H1 (cell line): ENCODE measurements around the gene SPRYD4. TPM values are rescaled to one million over a fixed set of nuclear protein-coding genes. Genes with fewer than 3 reads are reported as not detected.

Experiments used
- CTCF ChIA-PET: fragments of 300-600 bp; sonication (Branson Sonifier 250); formaldehyde crosslinking; loops from one replicate; lab custom pipeline; 2021; ENCODE audit not compliant: partially characterized antibody; lab: Charles Lee
- POLR2A ChIA-PET: fragments of 300-600 bp; sonication (Branson Sonifier 250); formaldehyde crosslinking; loops from one replicate; lab custom pipeline; 2021; ENCODE audit warnings: inconsistent platforms; ENCODE audit not compliant: partially characterized antibody; lab: Charles Lee
- DNase-seq, 2 experiments: peaks; one replicate each; pipeline versions ENCODE4 v3.0.0 to v3.0.0-alpha.2; 2010 to 2022; ENCODE audit warnings: low spot score in 2 of 2, low read depth in 1 of 2, mixed read lengths in 1 of 2
- FAIRE-seq: peaks from 2 replicates; lab custom pipeline; 2011; peaks lifted over from hg19 to GRCh38; lab: Jason Lieb, UNC
- H2AFZ ChIP-seq: 2 replicates; pipeline ENCODE4 v1.8.1; 2012; ENCODE audit warnings: low read length, inconsistent platforms
- H2AK5ac ChIP-seq: 2 replicates; pipeline ENCODE4 v1.6.1; 2013; ENCODE audit warnings: low read depth, low read length
- H2BK120ac ChIP-seq: replicated peaks from 2 replicates; pipeline ENCODE3; 2013; ENCODE audit warnings: low read depth, low read length, inconsistent platforms
- H2BK12ac ChIP-seq: 2 replicates; pipeline ENCODE4 v1.6.1; 2013; ENCODE audit warnings: low read depth, low read length
- H2BK15ac ChIP-seq: 2 replicates; pipeline ENCODE4 v1.6.1; 2013; ENCODE audit warnings: low read length
- H2BK20ac ChIP-seq: 2 replicates; pipeline ENCODE4 v1.6.1; 2013; ENCODE audit warnings: low read length
- H2BK5ac ChIP-seq: 2 replicates; pipeline ENCODE4 v1.6.1; 2013; ENCODE audit warnings: low read depth, low read length
- H3K14ac ChIP-seq: 2 replicates; pipeline ENCODE4 v1.6.1; 2013; ENCODE audit warnings: inconsistent platforms; ENCODE audit not compliant: insufficient read length
- H3K18ac ChIP-seq: 2 replicates; pipeline ENCODE4 v1.6.1; 2013; ENCODE audit warnings: low read length; ENCODE audit errors: extremely low read depth
- H3K23ac ChIP-seq: 2 replicates; pipeline ENCODE4 v1.6.1; 2013; ENCODE audit warnings: inconsistent platforms; ENCODE audit not compliant: insufficient read length
- H3K23me2 ChIP-seq: 2 replicates; pipeline ENCODE4 v1.6.1; 2013; ENCODE audit warnings: low read depth, low read length
- H3K27ac ChIP-seq: 2 replicates; pipeline ENCODE4 v1.6.1; 2011; ENCODE audit warnings: low read depth, low read length, inconsistent platforms
- H3K27me3 ChIP-seq, 4 experiments: replicated peaks in 1 of 4; 1 replicate in 1 of 4; 2 replicates in 3 of 4; pipeline versions ENCODE4 v1.6.1 to v1.8.1; 2011 to 2013; ENCODE audit warnings: low read length in 3 of 4, mild to moderate bottlenecking in 3 of 4, inconsistent platforms in 2 of 4, mixed read lengths in 2 of 4, moderate library complexity in 1 of 4; ENCODE audit not compliant: control insufficient read depth in 3 of 4, insufficient read depth in 3 of 4; ENCODE audit errors: extremely low read depth in 1 of 4
- H3K36me3 ChIP-seq, 4 experiments: 2 replicates each; pipeline versions ENCODE4 v1.6.1 to v1.8.1; 2011 to 2013; ENCODE audit warnings: mild to moderate bottlenecking in 4 of 4, low read length in 3 of 4, moderate library complexity in 2 of 4, control low read depth in 1 of 4, inconsistent platforms in 1 of 4; ENCODE audit not compliant: insufficient read depth in 4 of 4, control insufficient read depth in 2 of 4
- H3K4ac ChIP-seq: replicated peaks from 2 replicates; pipeline ENCODE3; 2013; ENCODE audit warnings: low read length, low read depth, mixed read lengths, inconsistent platforms; ENCODE audit not compliant: insufficient read length
- H3K4me1 ChIP-seq, 4 experiments: replicated peaks in 1 of 4; 1 replicate in 1 of 4; 2 replicates in 3 of 4; pipeline versions ENCODE4 v1.6.1 to v1.8.1; 2011 to 2013; ENCODE audit warnings: low read length in 3 of 4, inconsistent platforms in 2 of 4, mixed read lengths in 1 of 4; ENCODE audit not compliant: insufficient read depth in 4 of 4, control insufficient read depth in 3 of 4
- H3K4me2 ChIP-seq, 2 experiments: 2 replicates each; pipeline versions ENCODE4 v1.6.1 to v1.8.1; 2011 to 2013; ENCODE audit warnings: low read depth in 2 of 2, low read length in 2 of 2, control low read depth in 1 of 2, inconsistent platforms in 1 of 2, mild to moderate bottlenecking in 1 of 2; ENCODE audit not compliant: insufficient read depth in 1 of 2
- H3K4me3 ChIP-seq, 4 experiments: fragments of 200-600, 300-600 bp in 1 of 4; sonication (generic), shearing (Covaris generic), sonication (Bioruptor Twin) in 1 of 4; 2 replicates each; pipeline versions ENCODE4 v1.5.1 to v1.8.1; 2011 to 2016; ENCODE audit warnings: low read length in 4 of 4, low read depth in 3 of 4, control low read depth in 2 of 4, inconsistent platforms in 2 of 4, mild to moderate bottlenecking in 2 of 4, mixed read lengths in 1 of 4, moderate library complexity in 1 of 4; ENCODE audit not compliant: insufficient read depth in 2 of 4; ENCODE audit errors: extremely low read depth in 1 of 4
- H3K56ac ChIP-seq: replicated peaks from 2 replicates; pipeline ENCODE3; 2013; ENCODE audit warnings: low read depth, mild to moderate bottlenecking, mixed read lengths, low read length, inconsistent platforms; ENCODE audit not compliant: insufficient read length
- H3K79me1 ChIP-seq: 2 replicates; pipeline ENCODE4 v1.6.1; 2013; ENCODE audit warnings: low read depth, low read length, control low read depth
- H3K79me2 ChIP-seq, 2 experiments: 2 replicates each; pipeline versions ENCODE4 v1.6.1 to v1.8.1; 2012 to 2013; ENCODE audit warnings: low read length in 2 of 2, mild to moderate bottlenecking in 2 of 2, inconsistent platforms in 1 of 2; ENCODE audit not compliant: insufficient read depth in 2 of 2, control insufficient read depth in 1 of 2
- H3K9ac ChIP-seq, 4 experiments: replicated peaks in 1 of 4; 1 replicate in 1 of 4; 2 replicates in 3 of 4; pipeline versions ENCODE4 v1.6.1 to v1.8.1; 2011 to 2013; ENCODE audit warnings: low read depth in 3 of 4, low read length in 3 of 4, control low read depth in 2 of 4, mild to moderate bottlenecking in 2 of 4, moderate library complexity in 2 of 4, inconsistent platforms in 1 of 4; ENCODE audit errors: extremely low read depth in 1 of 4
- H3K9me3 ChIP-seq, 2 experiments: 2 replicates each; pipeline versions ENCODE4 v1.6.1 to v1.8.1; 2012 to 2013; ENCODE audit warnings: mild to moderate bottlenecking in 2 of 2, moderate library complexity in 2 of 2, control low read depth in 1 of 2, inconsistent platforms in 1 of 2, low read depth in 1 of 2, low read length in 1 of 2, mixed read lengths in 1 of 2; ENCODE audit not compliant: insufficient read depth in 2 of 2
- H4K20me1 ChIP-seq, 2 experiments: replicated peaks in 1 of 2; 2 replicates each; pipeline versions ENCODE3 to v1.8.1; 2011 to 2013; ENCODE audit warnings: inconsistent platforms in 2 of 2, low read length in 2 of 2, mild to moderate bottlenecking in 1 of 2; ENCODE audit not compliant: insufficient read depth in 2 of 2, control insufficient read depth in 1 of 2
- H4K5ac ChIP-seq: 2 replicates; pipeline ENCODE4 v1.6.1; 2013; ENCODE audit warnings: low read length, low read depth, mixed read lengths, inconsistent platforms; ENCODE audit not compliant: insufficient read length
- H4K8ac ChIP-seq: 2 replicates; pipeline ENCODE4 v1.8.0; 2013; ENCODE audit warnings: mild to moderate bottlenecking, moderate library complexity, low read length, inconsistent platforms; ENCODE audit not compliant: insufficient read depth; ENCODE audit errors: extremely low read depth
- H4K91ac ChIP-seq: replicated peaks from 2 replicates; pipeline ENCODE3; 2013; ENCODE audit warnings: low read length, mixed read lengths, inconsistent platforms; ENCODE audit not compliant: insufficient read length
- EGR1 ChIP-seq: IDR thresholded peaks from 2 replicates; pipeline ENCODE4 v1.6.1; 2011; ENCODE audit warnings: low read depth, low read length, borderline replicate concordance
- PHF8 ChIP-seq: fragments of 200-600 bp; sonication (generic); conservative IDR thresholded peaks from 2 replicates; pipeline ENCODE4 v1.7.1; 2012; ENCODE audit warnings: low read depth, mild to moderate bottlenecking, inconsistent platforms, low read length, moderate library complexity
- RBBP5 ChIP-seq: IDR thresholded peaks from 2 replicates; pipeline ENCODE4 v1.7.1; 2012; ENCODE audit warnings: low read depth, mild to moderate bottlenecking, inconsistent platforms, low read length, moderate library complexity, borderline replicate concordance
- RXRA ChIP-seq: IDR thresholded peaks from 2 replicates; pipeline ENCODE4 v1.6.1; 2011; ENCODE audit warnings: low read depth, mild to moderate bottlenecking, low read length, moderate library complexity; ENCODE audit not compliant: insufficient read depth
- WGBS, 2 experiments: shearing (Covaris generic) in 1 of 2; methylation state at CpG; one replicate each; pipeline versions ENCODE4 v1.1.6 to v1.1.7; 2013 to 2015; ENCODE audit warnings: low lambda C conversion rate in 2 of 2, mixed read lengths in 2 of 2, inconsistent platforms in 1 of 2, low coverage in 1 of 2, missing lambda C conversion rate in 1 of 2; ENCODE audit not compliant: insufficient replicate concordance in 2 of 2, insufficient coverage in 1 of 2, insufficient read length in 1 of 2; ENCODE audit errors: extremely low coverage in 1 of 2, missing lambda C conversion rate in 1 of 2; 5-methylcytosine and 5-hydroxymethylcytosine counted together
- polyA plus RNA-seq, 7 experiments: library from polyadenylated mRNA; depleted of rRNA in 3 of 7; stranded (reverse) in 5 of 7; unstranded in 2 of 7; fragments of >200 nt in 5 of 7; fragments of 200-250 nt in 2 of 7; gene quantifications; 1 replicate in 5 of 7; 2 replicates in 1 of 7; 4 replicates in 1 of 7; pipeline versions ENCODE4 v1.2.1 to v1.2.3, GENCODE V29; 2011 to 2013; ENCODE audit warnings: missing spikeins in 2 of 7, mixed read lengths in 2 of 7
- total RNA-seq: library from RNA; stranded (reverse); fragmentation: NEBNext Ultra II Directional; extraction: Animal tissue kit (Norgen Biotek cat#: 25700); gene quantifications from 2 replicates; pipeline ENCODE4 v1.2.1, GENCODE V29; 2021

The SPRYD4 gene
- total and polyA plus RNA-seq, 2 of the 8 experiments (the other 6 are each of a cell fraction or from before 2014, with no cell fraction given) = 4.3 to 5.3 TPM

- H4K91ac ChIP-seq = no peak overlapping the region
- H3K4ac ChIP-seq = no peak overlapping the region
- 95% methylated on average over 6 of the region's 6 CpGs; no CpG with 5 or more reads in 1 of the 2 experiments for WGBS, 2 experiments
- no peak overlapping the region for H3K56ac ChIP-seq
- H3K36me3 ChIP-seq = peaks cover 9 to 34% (median 25%) of the 10 kb centered on the region in 4 experiments; a peak in 7 of 8 replicates
- no peaks in the 10 kb centered on the region; a peak in 1 of 7 replicates for H3K4me1 ChIP-seq
- no peak overlapping the region for H3K9ac ChIP-seq
- H4K20me1 ChIP-seq = peaks cover 0 to 1% of the 10 kb centered on the region in 2 experiments
- no peak overlapping the region for H2AK5ac ChIP-seq
- H3K9me3 ChIP-seq = no peaks in the 10 kb centered on the region
- no peak overlapping the region for H2BK120ac ChIP-seq
- H4K8ac ChIP-seq = no peak overlapping the region
- ChIA-PET CTCF (interaction anchor here (0.6 to 1.5 kb wide), 2 partner anchors 9 to 29 kb away, joined by 5 to 6 read pairs; no protein-coding TSS in a partner anchor), POLR2A (interaction anchor here (1.0 to 2.8 kb wide), 4 partner anchors 9 to 118 kb away, joined by 3 to 12 read pairs (median 4); partner anchors contain the start of gene TIMELESS)
- H3K27me3 ChIP-seq = no peaks in the 10 kb centered on the region
- DNase-seq = no peak
- no peak overlapping the region for H2BK20ac ChIP-seq
- H4K5ac ChIP-seq = no peak overlapping the region
- H3K79me2 ChIP-seq = peaks cover 0 to 51% of the 10 kb centered on the region in 2 experiments; a peak in 2 of 4 replicates
- H2BK5ac ChIP-seq = peak overlapping the region; percentile 44; the same call in 1 of the 2 replicates
- no peak overlapping the region for H3K4me2 ChIP-seq
- no peaks in the 10 kb centered on the region for H3K23me2 ChIP-seq
- no peak overlapping the region for H3K23ac ChIP-seq
- no peak overlapping the region for H3K27ac ChIP-seq
- no peak overlapping the region for H3K14ac ChIP-seq
- no peak overlapping the region for H2AFZ ChIP-seq
- H2BK15ac ChIP-seq = no peak overlapping the region
- FAIRE-seq = no peak
- peaks cover 2% of the 10 kb centered on the region; the same call in 1 of the 2 replicates for H3K79me1 ChIP-seq
- no peak overlapping the region for H3K18ac ChIP-seq
- H2BK12ac ChIP-seq = no peak overlapping the region
- no peak overlapping the region for H3K4me3 ChIP-seq
- TF ChIP-seq PHF8 = no peak
- no peak for TF ChIP-seq EGR1
- TF ChIP-seq RXRA = no peak
- no peak for TF ChIP-seq RBBP5
These were observed 33.5 kb upstream of the SPRYD4 start for GRCh38 chr12:56434828-56435227.
